PC-9 (cell line): ENCODE data around the gene CEACAM20.

Source experiments
- EZH2 ChIP-seq: fragments of 200-600 bp; sonication (generic); IDR thresholded peaks from 2 replicates; pipeline ENCODE4 v1.8.0; 2017; ENCODE audit warnings: antibody characterized with exemption, low read depth
- TF ChIP-seq, protein P1 (sequence below): fragments of 200-600 bp; sonication (generic); conservative IDR thresholded peaks from 2 replicates; pipeline ENCODE4 v1.6.1; 2017; ENCODE audit warnings: mixed run types, antibody characterized with exemption, mild to moderate bottlenecking, moderate library complexity

DNA sequence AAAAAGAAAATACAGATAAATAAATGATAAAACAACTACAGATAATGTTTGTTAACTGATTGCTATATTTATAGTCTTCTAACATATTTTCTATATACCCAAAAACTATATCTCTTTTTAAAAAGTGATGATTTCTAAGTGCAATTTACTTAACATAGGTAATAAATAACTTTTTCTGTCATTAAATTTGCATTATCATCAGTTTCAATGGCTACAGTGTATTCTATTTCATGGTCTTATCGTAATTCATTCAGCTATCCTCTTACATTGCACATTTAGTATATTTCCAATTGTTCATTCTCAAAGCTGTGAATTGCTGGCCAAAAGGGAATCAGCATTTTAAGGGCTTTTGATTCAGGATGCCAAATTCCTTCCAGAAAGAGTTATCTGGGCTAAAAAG is 32.8 kb downstream of the CEACAM20 start:
- TF ChIP-seq, protein P1, sequence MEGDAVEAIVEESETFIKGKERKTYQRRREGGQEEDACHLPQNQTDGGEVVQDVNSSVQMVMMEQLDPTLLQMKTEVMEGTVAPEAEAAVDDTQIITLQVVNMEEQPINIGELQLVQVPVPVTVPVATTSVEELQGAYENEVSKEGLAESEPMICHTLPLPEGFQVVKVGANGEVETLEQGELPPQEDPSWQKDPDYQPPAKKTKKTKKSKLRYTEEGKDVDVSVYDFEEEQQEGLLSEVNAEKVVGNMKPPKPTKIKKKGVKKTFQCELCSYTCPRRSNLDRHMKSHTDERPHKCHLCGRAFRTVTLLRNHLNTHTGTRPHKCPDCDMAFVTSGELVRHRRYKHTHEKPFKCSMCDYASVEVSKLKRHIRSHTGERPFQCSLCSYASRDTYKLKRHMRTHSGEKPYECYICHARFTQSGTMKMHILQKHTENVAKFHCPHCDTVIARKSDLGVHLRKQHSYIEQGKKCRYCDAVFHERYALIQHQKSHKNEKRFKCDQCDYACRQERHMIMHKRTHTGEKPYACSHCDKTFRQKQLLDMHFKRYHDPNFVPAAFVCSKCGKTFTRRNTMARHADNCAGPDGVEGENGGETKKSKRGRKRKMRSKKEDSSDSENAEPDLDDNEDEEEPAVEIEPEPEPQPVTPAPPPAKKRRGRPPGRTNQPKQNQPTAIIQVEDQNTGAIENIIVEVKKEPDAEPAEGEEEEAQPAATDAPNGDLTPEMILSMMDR, result no peak
- no peak for TF ChIP-seq EZH2
